HG03565 (cell line): Measurements from ENCODE around the gene RASGRP4.
A peak's percentile ranks its signal among the peaks of the same experiment; 100 is the strongest.
"Not testable (repeated sequence)": the region's sequence is repeated elsewhere in the genome, so short reads cannot be mapped to it uniquely, and the experiment has no call there.

Source experiments
- ATAC-seq: cut with Tn5 transposase; IDR thresholded peaks from one replicate; pipeline ENCODE4 v1.9.1; 2021; ENCODE audit warnings: mild to moderate bottlenecking, moderate library complexity; ENCODE audit not compliant: unreplicated experiment

RASGRP4 gene

GRCh38 chr19:38417544-38418506, 8.2 kb downstream of the RASGRP4 start:
- ATAC-seq: no peak

DNA sequence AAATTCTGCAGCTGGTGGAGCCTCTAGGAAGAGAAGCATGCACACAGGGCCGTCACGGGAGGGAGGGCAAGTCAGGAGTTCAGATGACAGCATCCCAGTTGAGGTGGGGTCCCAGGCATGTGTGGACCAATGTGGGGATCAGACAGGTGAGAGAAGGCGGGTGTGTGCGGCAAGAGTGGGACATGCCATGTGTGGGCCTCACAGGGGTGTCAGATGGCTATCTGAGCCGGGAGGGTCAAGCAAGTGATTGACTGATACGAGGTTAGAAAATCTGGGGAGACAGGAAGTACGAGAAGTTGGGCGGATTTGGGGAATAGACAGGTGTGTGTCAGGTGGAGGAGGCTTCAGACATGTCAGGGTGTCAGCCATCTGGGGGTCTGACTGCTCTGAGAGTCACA, 8.9 kb downstream of the RASGRP4 start:
- ATAC-seq: no peak

GRCh38 chr19:38413416-38413815, 12.6 kb downstream of the RASGRP4 start:
- ATAC-seq: no peak

GRCh38 chr19:38412961-38413360, 13.1 kb downstream of the RASGRP4 start:
- ATAC-seq: no peak

DNA sequence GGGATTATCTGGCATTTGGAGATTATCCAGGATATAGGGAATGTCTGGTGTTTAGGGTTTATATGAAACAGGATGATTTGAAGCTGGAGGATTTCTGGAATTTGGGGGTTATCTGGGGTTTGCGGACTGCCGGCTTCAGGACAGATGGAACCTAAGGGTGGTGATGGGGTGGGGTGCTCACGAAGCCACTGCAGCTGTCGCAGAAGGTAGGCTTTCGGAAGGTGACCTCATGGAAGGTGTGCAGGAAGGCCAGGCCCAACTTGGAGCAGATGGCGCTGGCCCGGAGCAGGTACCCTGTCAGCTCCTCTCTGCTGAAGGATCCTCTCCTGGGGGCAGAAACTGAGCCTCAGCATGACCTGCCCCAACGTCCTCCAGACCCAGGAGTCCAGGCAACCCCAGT, 13.5 kb downstream of the RASGRP4 start:
- no peak for ATAC-seq

DNA sequence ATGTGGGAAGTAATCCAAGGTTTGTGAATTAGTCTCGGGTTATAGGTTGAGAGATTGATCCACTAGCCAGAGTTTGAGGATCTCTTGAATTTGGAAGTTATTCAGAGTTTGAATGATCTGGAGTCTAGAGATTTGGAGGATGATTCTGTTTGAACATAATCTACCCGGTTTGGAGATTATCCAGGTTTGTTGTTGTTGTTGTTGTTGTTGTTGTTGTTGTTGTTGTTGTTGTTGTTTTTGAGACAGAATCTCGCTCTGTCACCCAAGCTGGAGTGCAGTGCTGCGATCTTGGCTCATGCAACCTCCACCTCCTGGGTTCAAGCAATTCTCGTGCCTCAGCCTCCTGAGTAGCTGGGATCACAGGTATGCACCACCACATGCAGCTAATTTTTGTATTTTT, 14.1 kb downstream of the RASGRP4 start:
- not testable (repeated sequence) for ATAC-seq

DNA sequence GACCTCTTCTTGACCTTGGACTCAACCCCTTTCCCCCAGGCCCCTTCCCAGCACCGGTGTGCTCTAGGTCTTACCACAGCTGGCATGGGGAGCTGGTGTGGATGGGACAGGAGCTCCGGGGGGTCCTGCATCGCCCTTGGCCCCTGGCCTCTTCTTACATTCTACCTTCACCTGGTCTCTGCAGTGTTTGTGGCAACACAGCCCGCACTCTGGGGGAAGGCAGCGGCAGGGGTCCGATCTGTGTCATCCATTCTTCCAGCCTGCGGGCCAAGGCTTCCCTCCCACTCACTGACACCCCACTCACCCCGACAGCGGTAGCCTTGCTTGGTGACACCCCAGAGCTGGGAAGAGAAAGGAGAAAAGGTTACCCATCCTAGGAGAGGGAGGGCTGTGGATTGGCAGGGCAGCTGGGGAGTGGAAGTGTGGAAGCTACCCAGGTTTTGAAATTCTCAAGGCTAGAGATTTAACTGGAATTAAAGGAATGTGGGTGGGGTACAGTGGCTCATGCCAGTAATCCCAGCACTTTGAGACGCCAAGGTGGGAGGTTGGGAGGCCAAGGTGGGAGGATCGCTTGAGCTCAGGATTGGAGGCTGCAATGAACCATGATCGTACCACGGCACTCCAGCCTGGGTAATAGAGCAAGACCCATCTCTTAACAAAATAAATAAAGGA, 14.8 kb downstream of the RASGRP4 start:
- ATAC-seq: no peak

DNA sequence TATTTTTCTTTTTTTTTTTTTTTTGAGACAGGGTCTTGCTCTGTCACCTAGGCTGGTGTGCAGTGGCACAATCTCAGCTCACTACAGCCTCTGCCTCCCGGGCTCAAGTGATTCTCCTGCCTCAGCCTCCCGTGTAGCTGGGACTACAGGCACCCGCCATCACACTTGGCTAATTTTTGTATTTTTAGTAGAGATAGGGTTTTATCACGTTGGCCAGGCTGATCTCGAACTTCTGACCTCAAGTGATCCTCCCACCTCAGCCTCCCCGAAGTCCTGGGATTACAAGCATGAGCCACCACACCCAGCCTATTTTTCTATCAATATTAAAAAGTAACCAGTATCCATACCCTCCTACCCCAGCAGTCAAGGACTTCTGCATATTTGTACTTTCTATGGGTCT, 15.6 kb downstream of the RASGRP4 start:
- not testable (repeated sequence) for ATAC-seq

DNA sequence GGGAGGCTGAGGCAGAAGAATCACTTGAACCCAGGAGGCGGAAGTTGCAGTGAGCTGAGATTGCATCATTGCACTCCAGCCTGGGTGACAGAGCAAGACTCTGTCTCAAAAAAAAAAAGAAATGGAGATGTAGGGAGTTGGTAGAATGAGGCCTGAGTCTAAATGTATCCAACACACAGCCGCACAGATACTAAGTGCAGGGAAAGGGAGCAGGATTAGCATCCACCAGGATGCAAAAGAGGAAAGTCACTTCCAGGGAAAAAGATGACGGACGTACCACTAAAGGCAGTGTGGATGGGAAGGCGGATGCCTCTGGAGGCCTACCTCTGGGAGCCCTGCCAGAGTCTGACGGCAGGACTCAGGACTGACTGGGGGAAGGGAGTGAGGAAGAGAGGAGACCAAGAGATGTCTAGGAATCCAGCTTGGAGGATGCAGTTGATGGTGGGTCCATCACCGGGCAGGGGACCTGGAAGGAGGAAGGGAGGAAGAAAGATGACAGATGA, 16.3 kb downstream of the RASGRP4 start:
- ATAC-seq: no peak

- ATAC-seq: no peak
Observed at GRCh38 chr19:38405276-38405675, 20.7 kb downstream of the RASGRP4 start.

DNA sequence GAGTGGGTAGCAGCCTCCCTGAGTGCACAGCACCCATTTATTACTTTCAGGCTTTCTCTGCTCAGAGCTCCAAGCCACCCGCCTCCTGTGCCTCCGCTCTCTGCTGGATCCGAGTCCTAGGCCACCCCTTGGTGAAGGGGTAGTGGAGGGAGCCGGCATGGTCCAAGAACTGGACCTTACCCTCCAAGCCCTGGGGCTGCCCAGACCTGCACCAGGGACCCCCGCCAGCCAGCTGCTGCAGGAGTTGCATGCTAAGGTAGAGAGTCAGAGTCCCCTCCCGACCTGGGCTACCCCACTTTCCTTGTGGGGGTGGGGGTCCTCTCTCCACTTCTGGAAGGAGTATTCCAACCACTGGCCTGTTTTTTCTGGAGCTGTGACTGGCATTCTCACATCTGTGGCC, 21.2 kb downstream of the RASGRP4 start:
- no peak for ATAC-seq

DNA sequence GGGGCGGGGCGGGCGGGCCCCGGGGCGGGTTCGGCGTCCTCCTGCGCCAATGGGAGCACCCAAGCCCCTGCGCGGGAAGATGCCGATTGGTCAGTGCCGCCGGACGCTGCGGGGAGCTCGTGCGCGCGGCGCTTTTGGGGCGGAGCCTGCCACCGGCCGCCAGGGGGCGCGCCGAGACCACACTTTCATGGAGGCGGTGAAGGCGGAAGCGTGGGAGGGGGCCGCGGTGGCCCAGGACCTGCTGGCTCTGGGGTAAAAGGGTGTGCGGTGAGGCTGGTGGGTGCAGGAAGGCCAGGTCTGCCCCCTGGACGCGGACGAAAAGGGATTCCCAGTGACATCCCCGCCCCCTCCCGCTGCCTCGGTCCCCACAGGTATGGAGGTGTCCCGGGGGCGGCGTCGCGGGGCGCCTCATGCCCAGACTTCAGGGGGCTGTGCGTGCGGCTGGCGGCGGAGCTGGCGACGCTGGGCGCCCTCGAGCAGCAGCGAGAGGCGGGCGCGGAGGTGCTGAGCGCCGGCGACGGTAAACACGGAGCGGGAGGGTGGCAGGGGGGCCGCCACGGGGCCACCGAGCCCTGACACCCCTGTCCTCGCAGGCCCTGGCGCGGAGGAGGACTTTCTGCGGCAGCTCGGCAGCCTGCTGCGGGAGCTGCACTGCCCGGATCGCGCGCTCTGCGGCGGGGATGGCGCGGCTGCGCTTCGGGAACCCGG, 22.9 kb downstream of the RASGRP4 start, which contains the start of gene FAM98C:
TSS of gene FAM98C (plus strand) at position 127 of the 708 bp plus-strand sequence. CDS start at position 188, 61 bp downstream.
- ATAC-seq: peak; percentile 88

DNA sequence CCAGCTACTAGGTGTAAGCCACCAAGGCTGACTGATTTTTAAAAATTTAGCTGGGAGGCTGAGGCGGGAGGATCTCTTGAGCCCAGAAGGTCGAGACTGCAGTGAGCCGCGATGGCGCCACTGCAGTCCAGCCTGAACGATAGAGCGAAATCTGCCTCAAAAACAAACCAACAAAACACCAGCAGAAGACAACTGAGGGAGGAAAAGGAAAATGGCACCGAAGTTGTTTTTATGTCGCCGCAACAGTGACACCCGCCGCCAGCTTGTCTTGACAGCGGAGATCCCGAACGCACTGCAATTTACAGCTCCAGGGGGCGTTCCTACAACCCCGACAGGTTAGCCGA, 23.4 kb downstream of the RASGRP4 start:
- no peak for ATAC-seq

GRCh38 chr19:38401148-38401547, 24.9 kb downstream of the RASGRP4 start:
- ATAC-seq: no peak

GRCh38 chr19:38400361-38400760, 25.7 kb downstream of the RASGRP4 start:
- ATAC-seq: no peak

DNA sequence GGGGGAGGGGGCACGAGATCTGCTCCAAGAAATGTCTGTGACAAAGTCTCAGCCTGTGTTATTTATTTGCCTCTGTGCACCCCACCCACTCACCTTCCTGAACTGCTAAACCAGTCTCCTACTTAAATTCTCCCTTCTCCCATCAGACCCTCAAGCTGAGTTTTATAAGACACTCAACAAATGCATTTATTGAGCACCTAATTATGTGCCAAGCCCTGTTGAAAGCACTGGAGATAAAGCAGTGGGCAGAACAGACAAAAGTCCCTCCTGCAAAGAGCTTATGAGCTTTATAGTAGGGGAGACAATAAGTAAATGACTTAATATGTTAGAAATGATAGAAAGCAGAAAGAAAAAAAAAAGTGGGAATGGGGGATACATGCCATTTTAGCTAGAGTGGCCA, 26.5 kb downstream of the RASGRP4 start:
- ATAC-seq: no peak

GRCh38 chr19:38399081-38399480, 26.9 kb downstream of the RASGRP4 start:
- no peak for ATAC-seq

- ATAC-seq: no peak
Observed at GRCh38 chr19:38395381-38396114, 30.5 kb downstream of the RASGRP4 start.

- no peak for ATAC-seq
Observed at GRCh38 chr19:38394488-38394887, 31.5 kb downstream of the RASGRP4 start.

GRCh38 chr19:38392707-38393308, 33.2 kb downstream of the RASGRP4 start:
- no peak for ATAC-seq
